H1 (cell line): ENCODE results near the gene UBR1. TPM values are rescaled to one million over a fixed set of nuclear protein-coding genes. Genes with fewer than 3 reads are reported as not detected.

Experiments
- CTCF ChIA-PET: fragments of 300-600 bp; sonication (Branson Sonifier 250); formaldehyde crosslinking; loops from one replicate; lab custom pipeline; 2021; ENCODE audit not compliant: partially characterized antibody; lab: Charles Lee
- POLR2A ChIA-PET: fragments of 300-600 bp; sonication (Branson Sonifier 250); formaldehyde crosslinking; loops from one replicate; lab custom pipeline; 2021; ENCODE audit warnings: inconsistent platforms; ENCODE audit not compliant: partially characterized antibody; lab: Charles Lee
- DNase-seq, 2 experiments: peaks; one replicate each; pipeline versions ENCODE4 v3.0.0 to v3.0.0-alpha.2; 2010 to 2022; ENCODE audit warnings: low spot score in 2 of 2, low read depth in 1 of 2, mixed read lengths in 1 of 2
- FAIRE-seq: peaks from 2 replicates; lab custom pipeline; 2011; peaks lifted over from hg19 to GRCh38; lab: Jason Lieb, UNC
- H2AFZ ChIP-seq: 2 replicates; pipeline ENCODE4 v1.8.1; 2012; ENCODE audit warnings: low read length, inconsistent platforms
- H2AK5ac ChIP-seq: 2 replicates; pipeline ENCODE4 v1.6.1; 2013; ENCODE audit warnings: low read depth, low read length
- H2BK120ac ChIP-seq: replicated peaks from 2 replicates; pipeline ENCODE3; 2013; ENCODE audit warnings: low read depth, low read length, inconsistent platforms
- H2BK12ac ChIP-seq: 2 replicates; pipeline ENCODE4 v1.6.1; 2013; ENCODE audit warnings: low read depth, low read length
- H2BK15ac ChIP-seq: 2 replicates; pipeline ENCODE4 v1.6.1; 2013; ENCODE audit warnings: low read length
- H2BK20ac ChIP-seq: 2 replicates; pipeline ENCODE4 v1.6.1; 2013; ENCODE audit warnings: low read length
- H2BK5ac ChIP-seq: 2 replicates; pipeline ENCODE4 v1.6.1; 2013; ENCODE audit warnings: low read depth, low read length
- H3K14ac ChIP-seq: 2 replicates; pipeline ENCODE4 v1.6.1; 2013; ENCODE audit warnings: inconsistent platforms; ENCODE audit not compliant: insufficient read length
- H3K18ac ChIP-seq: 2 replicates; pipeline ENCODE4 v1.6.1; 2013; ENCODE audit warnings: low read length; ENCODE audit errors: extremely low read depth
- H3K23ac ChIP-seq: 2 replicates; pipeline ENCODE4 v1.6.1; 2013; ENCODE audit warnings: inconsistent platforms; ENCODE audit not compliant: insufficient read length
- H3K23me2 ChIP-seq: 2 replicates; pipeline ENCODE4 v1.6.1; 2013; ENCODE audit warnings: low read depth, low read length
- H3K27ac ChIP-seq: 2 replicates; pipeline ENCODE4 v1.6.1; 2011; ENCODE audit warnings: low read depth, low read length, inconsistent platforms
- H3K27me3 ChIP-seq, 4 experiments: replicated peaks in 1 of 4; 1 replicate in 1 of 4; 2 replicates in 3 of 4; pipeline versions ENCODE4 v1.6.1 to v1.8.1; 2011 to 2013; ENCODE audit warnings: low read length in 3 of 4, mild to moderate bottlenecking in 3 of 4, inconsistent platforms in 2 of 4, mixed read lengths in 2 of 4, moderate library complexity in 1 of 4; ENCODE audit not compliant: control insufficient read depth in 3 of 4, insufficient read depth in 3 of 4; ENCODE audit errors: extremely low read depth in 1 of 4
- H3K36me3 ChIP-seq, 4 experiments: 2 replicates each; pipeline versions ENCODE4 v1.6.1 to v1.8.1; 2011 to 2013; ENCODE audit warnings: mild to moderate bottlenecking in 4 of 4, low read length in 3 of 4, moderate library complexity in 2 of 4, control low read depth in 1 of 4, inconsistent platforms in 1 of 4; ENCODE audit not compliant: insufficient read depth in 4 of 4, control insufficient read depth in 2 of 4
- H3K4ac ChIP-seq: replicated peaks from 2 replicates; pipeline ENCODE3; 2013; ENCODE audit warnings: low read length, low read depth, mixed read lengths, inconsistent platforms; ENCODE audit not compliant: insufficient read length
- H3K4me1 ChIP-seq, 4 experiments: replicated peaks in 1 of 4; 1 replicate in 1 of 4; 2 replicates in 3 of 4; pipeline versions ENCODE4 v1.6.1 to v1.8.1; 2011 to 2013; ENCODE audit warnings: low read length in 3 of 4, inconsistent platforms in 2 of 4, mixed read lengths in 1 of 4; ENCODE audit not compliant: insufficient read depth in 4 of 4, control insufficient read depth in 3 of 4
- H3K4me2 ChIP-seq, 2 experiments: 2 replicates each; pipeline versions ENCODE4 v1.6.1 to v1.8.1; 2011 to 2013; ENCODE audit warnings: low read depth in 2 of 2, low read length in 2 of 2, control low read depth in 1 of 2, inconsistent platforms in 1 of 2, mild to moderate bottlenecking in 1 of 2; ENCODE audit not compliant: insufficient read depth in 1 of 2
- H3K4me3 ChIP-seq, 4 experiments: fragments of 200-600, 300-600 bp in 1 of 4; sonication (generic), shearing (Covaris generic), sonication (Bioruptor Twin) in 1 of 4; 2 replicates each; pipeline versions ENCODE4 v1.5.1 to v1.8.1; 2011 to 2016; ENCODE audit warnings: low read length in 4 of 4, low read depth in 3 of 4, control low read depth in 2 of 4, inconsistent platforms in 2 of 4, mild to moderate bottlenecking in 2 of 4, mixed read lengths in 1 of 4, moderate library complexity in 1 of 4; ENCODE audit not compliant: insufficient read depth in 2 of 4; ENCODE audit errors: extremely low read depth in 1 of 4
- H3K56ac ChIP-seq: replicated peaks from 2 replicates; pipeline ENCODE3; 2013; ENCODE audit warnings: low read depth, mild to moderate bottlenecking, mixed read lengths, low read length, inconsistent platforms; ENCODE audit not compliant: insufficient read length
- H3K79me1 ChIP-seq: 2 replicates; pipeline ENCODE4 v1.6.1; 2013; ENCODE audit warnings: low read depth, low read length, control low read depth
- H3K79me2 ChIP-seq, 2 experiments: 2 replicates each; pipeline versions ENCODE4 v1.6.1 to v1.8.1; 2012 to 2013; ENCODE audit warnings: low read length in 2 of 2, mild to moderate bottlenecking in 2 of 2, inconsistent platforms in 1 of 2; ENCODE audit not compliant: insufficient read depth in 2 of 2, control insufficient read depth in 1 of 2
- H3K9ac ChIP-seq, 4 experiments: replicated peaks in 1 of 4; 1 replicate in 1 of 4; 2 replicates in 3 of 4; pipeline versions ENCODE4 v1.6.1 to v1.8.1; 2011 to 2013; ENCODE audit warnings: low read depth in 3 of 4, low read length in 3 of 4, control low read depth in 2 of 4, mild to moderate bottlenecking in 2 of 4, moderate library complexity in 2 of 4, inconsistent platforms in 1 of 4; ENCODE audit errors: extremely low read depth in 1 of 4
- H3K9me3 ChIP-seq, 2 experiments: 2 replicates each; pipeline versions ENCODE4 v1.6.1 to v1.8.1; 2012 to 2013; ENCODE audit warnings: mild to moderate bottlenecking in 2 of 2, moderate library complexity in 2 of 2, control low read depth in 1 of 2, inconsistent platforms in 1 of 2, low read depth in 1 of 2, low read length in 1 of 2, mixed read lengths in 1 of 2; ENCODE audit not compliant: insufficient read depth in 2 of 2
- H4K20me1 ChIP-seq, 2 experiments: replicated peaks in 1 of 2; 2 replicates each; pipeline versions ENCODE3 to v1.8.1; 2011 to 2013; ENCODE audit warnings: inconsistent platforms in 2 of 2, low read length in 2 of 2, mild to moderate bottlenecking in 1 of 2; ENCODE audit not compliant: insufficient read depth in 2 of 2, control insufficient read depth in 1 of 2
- H4K5ac ChIP-seq: 2 replicates; pipeline ENCODE4 v1.6.1; 2013; ENCODE audit warnings: low read length, low read depth, mixed read lengths, inconsistent platforms; ENCODE audit not compliant: insufficient read length
- H4K8ac ChIP-seq: 2 replicates; pipeline ENCODE4 v1.8.0; 2013; ENCODE audit warnings: mild to moderate bottlenecking, moderate library complexity, low read length, inconsistent platforms; ENCODE audit not compliant: insufficient read depth; ENCODE audit errors: extremely low read depth
- H4K91ac ChIP-seq: replicated peaks from 2 replicates; pipeline ENCODE3; 2013; ENCODE audit warnings: low read length, mixed read lengths, inconsistent platforms; ENCODE audit not compliant: insufficient read length
- BACH1 ChIP-seq: IDR thresholded peaks from 2 replicates; pipeline ENCODE4 v1.6.1; 2012; ENCODE audit warnings: low read length, improper control_type of control experiment
- BCL11A ChIP-seq, 2 experiments: IDR thresholded peaks; one replicate each; pipeline ENCODE4 v1.6.1; 2011; ENCODE audit warnings: low read depth in 2 of 2, low read length in 2 of 2, mild to moderate bottlenecking in 2 of 2
- EGR1 ChIP-seq: IDR thresholded peaks from 2 replicates; pipeline ENCODE4 v1.6.1; 2011; ENCODE audit warnings: low read depth, low read length, borderline replicate concordance
- FOSL1 ChIP-seq: IDR thresholded peaks from 2 replicates; pipeline ENCODE4 v1.6.1; 2011; ENCODE audit warnings: mild to moderate bottlenecking, low read depth, low read length, moderate library complexity; ENCODE audit not compliant: insufficient read depth
- GTF2F1 ChIP-seq: IDR thresholded peaks from 2 replicates; pipeline ENCODE4 v1.6.1; 2012; ENCODE audit warnings: low read depth, low read length, improper control_type of control experiment, borderline replicate concordance
- HDAC2 ChIP-seq, 2 experiments: fragments of 300-600 bp in 1 of 2; sonication (generic) in 1 of 2; IDR thresholded peaks; 2 replicates each; pipeline ENCODE4 v1.6.1; 2011 to 2012; ENCODE audit warnings: low read depth in 2 of 2, low read length in 2 of 2, mild to moderate bottlenecking in 2 of 2, moderate library complexity in 2 of 2, borderline replicate concordance in 1 of 2, inconsistent platforms in 1 of 2
- NANOG ChIP-seq: IDR thresholded peaks from 2 replicates; pipeline ENCODE4 v1.6.1; 2011; ENCODE audit warnings: low read length, low read depth, mild to moderate bottlenecking, inconsistent platforms; ENCODE audit not compliant: insufficient read depth, poor library complexity, severe bottlenecking
- RAD21 ChIP-seq, 2 experiments: IDR thresholded peaks in 1 of 2; conservative IDR thresholded peaks in 1 of 2; 2 replicates each; pipeline ENCODE4 v1.6.1; 2011; ENCODE audit warnings: low read depth in 2 of 2, low read length in 2 of 2, improper control_type of control experiment in 1 of 2, inconsistent platforms in 1 of 2, mild to moderate bottlenecking in 1 of 2, moderate library complexity in 1 of 2
- RFX5 ChIP-seq: IDR thresholded peaks from 2 replicates; pipeline ENCODE4 v1.6.1; 2011; ENCODE audit warnings: low read depth, low read length, improper control_type of control experiment, borderline replicate concordance
- SIX5 ChIP-seq: IDR thresholded peaks from 2 replicates; pipeline ENCODE4 v1.6.1; 2011; ENCODE audit warnings: mild to moderate bottlenecking, low read depth, low read length
- SP1 ChIP-seq: IDR thresholded peaks from 2 replicates; pipeline ENCODE4 v1.6.1; 2011; ENCODE audit warnings: low read depth, low read length
- SRF ChIP-seq: IDR thresholded peaks from 2 replicates; pipeline ENCODE4 v1.6.1; 2011; ENCODE audit warnings: mild to moderate bottlenecking, low read depth, low read length, moderate library complexity
- TAF7 ChIP-seq: optimal IDR thresholded peaks from 2 replicates; pipeline ENCODE3; 2011; ENCODE audit warnings: low read depth, mild to moderate bottlenecking, inconsistent platforms, low read length, moderate library complexity, borderline replicate concordance
- TBP ChIP-seq: IDR thresholded peaks from 2 replicates; pipeline ENCODE4 v1.6.1; 2011; ENCODE audit warnings: low read depth, low read length, improper control_type of control experiment
- TCF12 ChIP-seq: IDR thresholded peaks from 2 replicates; pipeline ENCODE4 v1.6.1; 2011; ENCODE audit warnings: low read depth, mild to moderate bottlenecking, low read length
- WGBS, 2 experiments: shearing (Covaris generic) in 1 of 2; methylation state at CpG; one replicate each; pipeline versions ENCODE4 v1.1.6 to v1.1.7; 2013 to 2015; ENCODE audit warnings: low lambda C conversion rate in 2 of 2, mixed read lengths in 2 of 2, inconsistent platforms in 1 of 2, low coverage in 1 of 2, missing lambda C conversion rate in 1 of 2; ENCODE audit not compliant: insufficient replicate concordance in 2 of 2, insufficient coverage in 1 of 2, insufficient read length in 1 of 2; ENCODE audit errors: extremely low coverage in 1 of 2, missing lambda C conversion rate in 1 of 2; 5-methylcytosine and 5-hydroxymethylcytosine counted together
- polyA plus RNA-seq, 7 experiments: library from polyadenylated mRNA; depleted of rRNA in 3 of 7; stranded (reverse) in 5 of 7; unstranded in 2 of 7; fragments of >200 nt in 5 of 7; fragments of 200-250 nt in 2 of 7; gene quantifications; 1 replicate in 5 of 7; 2 replicates in 1 of 7; 4 replicates in 1 of 7; pipeline versions ENCODE4 v1.2.1 to v1.2.3, GENCODE V29; 2011 to 2013; ENCODE audit warnings: missing spikeins in 2 of 7, mixed read lengths in 2 of 7
- total RNA-seq: library from RNA; stranded (reverse); fragmentation: NEBNext Ultra II Directional; extraction: Animal tissue kit (Norgen Biotek cat#: 25700); gene quantifications from 2 replicates; pipeline ENCODE4 v1.2.1, GENCODE V29; 2021

Gene UBR1
- total and polyA plus RNA-seq, 2 of the 8 experiments (the other 6 are each of a cell fraction or from before 2014, with no cell fraction given) = 3.7 to 18.7 TPM

- CTCF ChIA-PET = interaction anchor here (0.6 kb wide), 1 partner anchor 12 kb away, joined by 3 read pairs; no protein-coding TSS in a partner anchor
- Histone ChIP-seq H3K56ac (no peak overlapping the region), H3K27me3 (no peaks in the 10 kb centered on the region), H3K4ac (no peak overlapping the region), H3K9me3 (no peaks in the 10 kb centered on the region), H3K18ac (no peak overlapping the region), H3K4me2 (no peak overlapping the region), H4K20me1 (no peaks in the 10 kb centered on the region), H2BK15ac (no peak overlapping the region), H2BK12ac (no peak overlapping the region), H2AFZ (no peak overlapping the region), H3K36me3 (peaks cover 2 to 21% (median 4%) of the 10 kb centered on the region in 4 experiments; a peak in 4 of 8 replicates), H4K8ac (no peak overlapping the region), H2BK20ac (no peak overlapping the region), H3K9ac (no peak overlapping the region), H2BK120ac (no peak overlapping the region), H2AK5ac (no peak overlapping the region), H3K23ac (no peak overlapping the region), H3K23me2 (no peaks in the 10 kb centered on the region; the same call in 1 of the 2 replicates), H3K4me3 (no peak overlapping the region), H3K79me2 (no peaks in the 10 kb centered on the region), H3K4me1 (no peaks in the 10 kb centered on the region), H3K27ac (no peak overlapping the region), H3K14ac (no peak overlapping the region), H4K5ac (no peak overlapping the region), H3K79me1 (no peaks in the 10 kb centered on the region), H2BK5ac (no peak overlapping the region), H4K91ac (no peak overlapping the region)
- no peak for DNase-seq
- no peak for FAIRE-seq
- TF ChIP-seq TBP (no peak), TCF12 (no peak), NANOG (no peak), GTF2F1 (no peak), RAD21 (IDR thresholded peaks at IDR 0.05 in 1 of 2, conservative IDR thresholded peaks at IDR 0.05 in 1 of 2; ENCODE audit: low read depth in 2 of 2, low read length in 2 of 2) (no peak), RFX5 (no peak), FOSL1 (no peak), HDAC2 (IDR thresholded peaks at IDR 0.05; ENCODE audit: borderline replicate concordance in 1 of 2, low read depth in 2 of 2, low read length in 2 of 2) (no peak), SIX5 (no peak), SP1 (no peak), BCL11A (IDR thresholded peaks at IDR 0.05; ENCODE audit: low read depth in 2 of 2, low read length in 2 of 2) (no peak), BACH1 (no peak), SRF (no peak), EGR1 (no peak), TAF7 (no peak)
- WGBS, 2 experiments = 95% methylated on average over 2 of the region's 2 CpGs; no CpG with 5 or more reads in 1 of the 2 experiments
- POLR2A ChIA-PET = no interaction called here
Measured at GRCh38 chr15:43048935-43049334, 56.9 kb downstream of the UBR1 start.
